Epithelial cell of esophagus (primary cell): ENCODE data around the gene CDC42.
A peak's percentile ranks its signal among the peaks of the same experiment; 100 is the strongest.
"Not testable (repeated sequence)": the region's sequence is repeated elsewhere in the genome, so short reads cannot be mapped to it uniquely, and the experiment has no call there.

Experiments
- DNase-seq: peaks from one replicate; pipeline ENCODE4 v3.0.0; 2010; ENCODE audit warnings: low read depth
- H3K4me3 ChIP-seq: 2 replicates; pipeline ENCODE4 v1.5.1; 2011; ENCODE audit warnings: mild to moderate bottlenecking, low read length, control low read depth
- TF ChIP-seq, protein P1 (sequence below): IDR thresholded peaks from 2 replicates; pipeline ENCODE4 v1.5.1; 2011; ENCODE audit warnings: low read depth, mild to moderate bottlenecking, low read length, control low read depth, inconsistent platforms; ENCODE audit not compliant: insufficient read depth; ENCODE audit errors: missing control alignments

The CDC42 gene

GRCh38 chr1:22080191-22080590, 27.7 kb downstream of the CDC42 start:
- no peak for DNase-seq
- TF ChIP-seq, protein P1, sequence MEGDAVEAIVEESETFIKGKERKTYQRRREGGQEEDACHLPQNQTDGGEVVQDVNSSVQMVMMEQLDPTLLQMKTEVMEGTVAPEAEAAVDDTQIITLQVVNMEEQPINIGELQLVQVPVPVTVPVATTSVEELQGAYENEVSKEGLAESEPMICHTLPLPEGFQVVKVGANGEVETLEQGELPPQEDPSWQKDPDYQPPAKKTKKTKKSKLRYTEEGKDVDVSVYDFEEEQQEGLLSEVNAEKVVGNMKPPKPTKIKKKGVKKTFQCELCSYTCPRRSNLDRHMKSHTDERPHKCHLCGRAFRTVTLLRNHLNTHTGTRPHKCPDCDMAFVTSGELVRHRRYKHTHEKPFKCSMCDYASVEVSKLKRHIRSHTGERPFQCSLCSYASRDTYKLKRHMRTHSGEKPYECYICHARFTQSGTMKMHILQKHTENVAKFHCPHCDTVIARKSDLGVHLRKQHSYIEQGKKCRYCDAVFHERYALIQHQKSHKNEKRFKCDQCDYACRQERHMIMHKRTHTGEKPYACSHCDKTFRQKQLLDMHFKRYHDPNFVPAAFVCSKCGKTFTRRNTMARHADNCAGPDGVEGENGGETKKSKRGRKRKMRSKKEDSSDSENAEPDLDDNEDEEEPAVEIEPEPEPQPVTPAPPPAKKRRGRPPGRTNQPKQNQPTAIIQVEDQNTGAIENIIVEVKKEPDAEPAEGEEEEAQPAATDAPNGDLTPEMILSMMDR = no peak
- H3K4me3 ChIP-seq = no peak overlapping the region

GRCh38 chr1:22088331-22088730, 35.8 kb downstream of the CDC42 start:
- no peak overlapping the region for H3K4me3 ChIP-seq
- TF ChIP-seq, protein P1 = no peak
- DNase-seq = no peak

DNA sequence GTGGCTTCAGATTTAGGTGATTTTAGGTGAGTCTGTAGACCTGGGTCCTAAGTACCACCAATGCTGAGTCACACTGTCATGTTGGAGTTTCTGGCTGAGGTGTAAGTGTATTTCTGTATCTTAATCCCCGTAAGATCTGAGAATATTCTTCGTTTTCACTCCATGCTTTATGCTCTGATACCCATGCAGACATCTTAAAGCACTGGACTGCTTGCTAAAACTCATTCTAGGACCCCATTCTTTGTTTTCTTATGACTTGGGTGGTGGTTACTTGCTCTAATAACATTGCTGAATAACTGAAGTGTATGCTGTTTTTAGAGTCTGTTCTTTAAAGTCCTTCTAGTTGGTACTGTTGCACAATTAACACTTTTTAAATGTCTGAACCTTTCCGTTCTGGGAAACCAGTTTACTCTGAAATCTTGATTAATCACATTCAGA, 36.6 kb downstream of the CDC42 start:
- H3K4me3 ChIP-seq = no peak overlapping the region
- TF ChIP-seq, protein P1 = no peak

DNA sequence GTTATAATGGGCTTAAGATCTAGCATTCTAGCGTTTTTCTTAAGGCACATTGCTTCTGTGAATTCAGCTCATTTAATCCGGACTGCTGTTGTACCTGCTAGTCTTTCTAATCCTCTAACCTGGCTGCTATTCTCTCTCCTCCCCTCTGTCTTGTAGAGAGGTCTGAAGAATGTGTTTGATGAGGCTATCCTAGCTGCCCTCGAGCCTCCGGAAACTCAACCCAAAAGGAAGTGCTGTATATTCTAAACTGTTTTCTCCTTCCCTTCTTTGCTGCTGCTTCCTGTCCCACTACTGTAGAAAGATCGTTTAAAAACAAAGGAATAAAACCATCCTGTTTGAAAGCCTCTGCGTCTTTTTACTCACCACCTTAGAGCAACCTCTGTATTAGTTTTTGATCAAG, 37.3 kb downstream of the CDC42 start:
- H3K4me3 ChIP-seq = no peak overlapping the region
- TF ChIP-seq, protein P1 = no peak
- no peak for DNase-seq

More for the DNA sequence above, 36.6 kb downstream of the CDC42 start:
- no peak for DNase-seq

DNA sequence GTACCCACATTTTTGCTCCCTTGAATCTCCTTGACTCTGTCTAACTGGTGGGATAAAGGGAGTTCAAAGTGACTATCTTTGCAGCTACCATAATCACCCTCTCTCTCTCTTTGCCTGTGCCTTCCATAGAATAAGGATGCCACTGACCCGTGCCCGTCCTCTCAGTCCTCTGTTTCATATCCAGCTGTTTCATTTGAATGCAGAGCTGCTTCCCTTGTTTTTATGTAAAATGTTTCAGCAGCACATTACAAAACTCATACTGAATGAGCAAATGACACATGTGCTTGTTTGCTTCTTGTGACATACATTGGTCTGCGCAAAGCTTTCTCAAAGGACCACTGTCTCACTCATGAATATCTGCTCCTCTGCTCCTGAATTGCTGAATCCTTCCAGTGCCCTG, 38.4 kb downstream of the CDC42 start:
- no peak overlapping the region for H3K4me3 ChIP-seq
- DNase-seq = no peak
- TF ChIP-seq, protein P1 = no peak

DNA sequence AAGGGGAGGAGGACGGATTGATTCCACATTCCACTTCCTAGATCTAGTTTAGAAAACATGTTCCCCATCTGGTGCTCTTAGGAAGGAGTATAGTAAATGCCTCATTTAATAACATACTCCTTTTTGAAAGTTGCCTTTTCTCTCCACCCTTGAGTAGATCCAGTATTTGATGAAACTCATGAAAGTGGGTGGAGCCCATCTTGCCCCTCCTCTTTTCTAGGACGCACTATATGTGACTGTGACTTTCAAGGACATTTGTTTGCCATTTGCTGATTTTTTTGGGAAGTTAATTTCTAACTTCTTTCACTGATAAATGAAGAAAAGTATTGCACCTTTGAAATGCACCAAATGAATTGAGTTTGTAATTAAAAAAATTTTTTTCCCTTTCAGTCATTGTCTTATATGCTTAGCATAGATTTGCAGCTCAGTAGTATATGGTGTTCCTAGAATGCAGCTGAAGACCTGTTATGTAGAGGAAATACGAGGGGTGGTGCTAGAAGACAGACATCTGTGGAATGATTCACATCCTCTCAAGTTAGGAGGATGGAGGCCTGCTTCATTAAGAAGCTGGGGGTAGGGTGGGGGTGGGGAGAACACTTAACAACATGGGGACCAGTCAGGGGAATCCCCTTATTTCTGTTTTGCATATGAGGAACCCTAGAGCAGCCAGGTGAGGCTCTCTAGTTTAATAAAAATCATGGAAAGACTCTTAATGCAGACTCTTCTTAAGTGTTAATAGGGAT, 39.7 kb downstream of the CDC42 start:
- not testable (repeated sequence) for H3K4me3 ChIP-seq
- DNase-seq = peak; percentile 66

- DNase-seq = no peak
- H3K4me3 ChIP-seq = no peak overlapping the region
- TF ChIP-seq, protein P1 = no peak
These were observed 41.0 kb downstream of the CDC42 start for GRCh38 chr1:22093513-22093912.

- TF ChIP-seq, protein P1 = no peak
- DNase-seq = no peak
- no peak overlapping the region for H3K4me3 ChIP-seq
These were observed 43.5 kb downstream of the CDC42 start for GRCh38 chr1:22096036-22096435.
